Erythroblast (primary cell): ENCODE data around the gene C3.

Experiments
- GATA1 ChIP-seq: IDR thresholded peaks from 2 replicates; pipeline ENCODE4 v1.6.1; 2011; ENCODE audit warnings: low read depth, mild to moderate bottlenecking, control low read depth, low read length, moderate library complexity
- POLR2A ChIP-seq: IDR thresholded peaks from 2 replicates; pipeline ENCODE4 v1.6.1; 2011; ENCODE audit warnings: mild to moderate bottlenecking, low read length

GRCh38 chr19:6651965-6652804, 68.3 kb downstream of the C3 start:
- TF ChIP-seq POLR2A (no peak), GATA1 (no peak)
